ENCODE measurements around the gene FADS1.

GRCh38 chr11:61766353-61766841 is 50.4 kb downstream of the FADS1 start:
- TF ChIP-seq CTCF (conservative IDR thresholded peaks at IDR 0.05 in 1 of 2, IDR thresholded peaks at IDR 0.05 in 1 of 2; ENCODE audit: low read depth in 1 of 2, low read length in 2 of 2) = no peak
- no peak for TF ChIP-seq EZH2 (IDR thresholded peaks at IDR 0.05; ENCODE audit: low read length, missing control alignments)
